GM21515 (cell line): Measurements from ENCODE around the gene PGLYRP3.

ENCODE experiments used
- ATAC-seq: cut with Tn5 transposase; IDR thresholded peaks from one replicate; pipeline ENCODE4 v1.9.1; 2021; ENCODE audit not compliant: unreplicated experiment

The PGLYRP3 gene

GRCh38 chr1:153312570-153313186 is at the start of gene PGLYRP3:
Gene PGLYRP3, minus strand, starts transcription at chr1:153312952. Its CDS starts 2,287 bp downstream, at chr1:153310665.
- no peak for ATAC-seq

GRCh38 chr1:153362187-153362775 is 49.5 kb upstream of the PGLYRP3 start:
- ATAC-seq, result no peak

- no peak for ATAC-seq
Observed at GRCh38 chr1:153361480-153362109, 48.8 kb upstream of the PGLYRP3 start.

- ATAC-seq, result no peak
Observed at GRCh38 chr1:153360592-153361479, 48.1 kb upstream of the PGLYRP3 start.

GRCh38 chr1:153360190-153360589 is 47.4 kb upstream of the PGLYRP3 start:
- ATAC-seq, result no peak

GRCh38 chr1:153359241-153359640 is 46.5 kb upstream of the PGLYRP3 start:
- no peak for ATAC-seq

GRCh38 chr1:153358691-153358975 is 45.9 kb upstream of the PGLYRP3 start:
- no peak for ATAC-seq

GRCh38 chr1:153357853-153358690 is 45.3 kb upstream of the PGLYRP3 start, which contains the start of gene S100A9:
Gene S100A9, plus strand, starts transcription at chr1:153357854. Its CDS starts 430 bp downstream, at chr1:153358284.
- ATAC-seq, result no peak

GRCh38 chr1:153357076-153357852 is 44.5 kb upstream of the PGLYRP3 start:
- ATAC-seq, result no peak

- ATAC-seq, result no peak
Observed at GRCh38 chr1:153356392-153357075, 43.8 kb upstream of the PGLYRP3 start.

- ATAC-seq, result no peak
Observed at GRCh38 chr1:153355445-153356071, 42.8 kb upstream of the PGLYRP3 start.

- ATAC-seq, result no peak
Observed at GRCh38 chr1:153354515-153355193, 41.9 kb upstream of the PGLYRP3 start.

- ATAC-seq, result no peak
Observed at GRCh38 chr1:153353226-153353947, 40.6 kb upstream of the PGLYRP3 start.

- no peak for ATAC-seq
Observed at GRCh38 chr1:153352523-153352922, 39.8 kb upstream of the PGLYRP3 start.

GRCh38 chr1:153350321-153350957 is 37.7 kb upstream of the PGLYRP3 start:
- no peak for ATAC-seq

GRCh38 chr1:153349363-153350320 is 36.9 kb upstream of the PGLYRP3 start:
- no peak for ATAC-seq
